Gastroesophageal sphincter (tissue), 4 donors: ENCODE results near the gene HMHB1. TPM values are rescaled to one million over a fixed set of nuclear protein-coding genes. Genes with fewer than 3 reads are reported as not detected.

Experiments
- ATAC-seq: fragments of 150-250 bp; one replicate; pipeline ENCODE4 v1.9.1; 2016; ENCODE audit warnings: mild to moderate bottlenecking, moderate library complexity
- H3K27ac ChIP-seq, 4 donors: fragments of 200-600 bp; sonication (generic) in 3 of 4; 1 replicate in 3 of 4; 2 replicates in 1 of 4; pipeline ENCODE4 v1.5.1; 2016 to 2019
- H3K27me3 ChIP-seq: fragments of 200-600 bp; sonication (generic); one replicate; pipeline ENCODE4 v1.5.1; 2019
- H3K36me3 ChIP-seq, 2 donors: fragments of 200-600 bp; sonication (generic); one replicate each; pipeline ENCODE4 v1.5.1; 2019; ENCODE audit warnings: control low read depth in 1 of 2
- H3K4me1 ChIP-seq, 3 donors: fragments of 200-600 bp; sonication (generic); 1 replicate in 2 of 3; 2 replicates in 1 of 3; pipeline ENCODE4 v1.5.1; 2016 to 2019; ENCODE audit warnings: control low read depth in 2 of 3
- H3K4me3 ChIP-seq, 2 donors: fragments of 200-600 bp; sonication (generic); one replicate each; pipeline ENCODE4 v1.5.1; 2019; ENCODE audit warnings: mild to moderate bottlenecking in 1 of 2, moderate library complexity in 1 of 2
- H3K9me3 ChIP-seq, 3 donors: fragments of 200-600 bp; sonication (generic); one replicate each; pipeline ENCODE4 v1.5.1; 2017 to 2019; ENCODE audit warnings: control low read depth in 2 of 3
- CTCF ChIP-seq, 4 experiments: fragments of 200-600 bp in 2 of 4; fragments of 450-650 bp in 2 of 4; sonication (generic) in 1 of 4; IDR thresholded peaks; one replicate each; pipeline ENCODE4 v1.5.1; 2017 to 2019; ENCODE audit warnings: antibody characterized with exemption in 4 of 4, mild to moderate bottlenecking in 2 of 4, moderate library complexity in 2 of 4
- EP300 ChIP-seq: sonication (generic); formaldehyde crosslinking; IDR thresholded peaks from one replicate; pipeline ENCODE4 v1.6.1; 2017; ENCODE audit warnings: antibody characterized with exemption, mild to moderate bottlenecking
- POLR2A ChIP-seq, 2 donors: fragments of 450-650 bp; IDR thresholded peaks; one replicate each; pipeline ENCODE4 v1.6.1; 2017; ENCODE audit warnings: antibody characterized with exemption in 2 of 2, mild to moderate bottlenecking in 2 of 2, moderate library complexity in 1 of 2
- POLR2AphosphoS5 ChIP-seq: sonication (generic); formaldehyde crosslinking; IDR thresholded peaks from one replicate; pipeline ENCODE4 v1.6.1; 2017; ENCODE audit warnings: antibody characterized with exemption
- WGBS, 2 donors: methylation state at CpG; one replicate each; pipeline ENCODE4 v1.1.5; 2018; ENCODE audit warnings: low coverage in 1 of 2; 5-methylcytosine and 5-hydroxymethylcytosine counted together
- total RNA-seq, 4 donors: library from RNA; depleted of rRNA; stranded (reverse); fragments of >200 nt; gene quantifications; one replicate each; pipeline ENCODE4 v1.1.0, GENCODE V29; 2016

The HMHB1 gene
- total RNA-seq, 4 donors from 2014 or later, result not detected

GRCh38 chr5:143770450-143770849 is 41.5 kb upstream of the HMHB1 start:
- H3K27ac ChIP-seq, result no peak overlapping the region
- no peaks in the 10 kb centered on the region for H3K9me3 ChIP-seq
- no peak for ATAC-seq
- H3K4me3 ChIP-seq, result no peak overlapping the region
- no peaks in the 10 kb centered on the region for H3K27me3 ChIP-seq
- 87 to 100% methylated on average over 3 of the region's 3 CpGs for WGBS, 2 donors
- TF ChIP-seq EP300 (no peak), CTCF (IDR thresholded peaks at IDR 0.05) (no peak), POLR2A (IDR thresholded peaks at IDR 0.05) (no peak), POLR2AphosphoS5 (no peak)
- H3K4me1 ChIP-seq, result peaks cover 10 to 49% (median 12%) of the 10 kb centered on the region in 3 donors
- no peaks in the 10 kb centered on the region for H3K36me3 ChIP-seq

- no peak for TF ChIP-seq EP300
- no peak for TF ChIP-seq POLR2A (IDR thresholded peaks at IDR 0.05)
- no peak for TF ChIP-seq CTCF (IDR thresholded peaks at IDR 0.05)
- no peak for TF ChIP-seq POLR2AphosphoS5
- WGBS, 2 donors, result 2 to 14% methylated on average over 4 of the region's 4 CpGs
- Histone ChIP-seq H3K4me3 (no peak overlapping the region), H3K27me3 (no peaks in the 10 kb centered on the region), H3K9me3 (no peaks in the 10 kb centered on the region), H3K27ac (peak overlapping the region in 2 of 4 donors; percentile 8 to 55), H3K4me1 (peaks cover 10 to 49% (median 12%) of the 10 kb centered on the region in 3 donors), H3K36me3 (no peaks in the 10 kb centered on the region)
- ATAC-seq, result no peak
These were observed 40.8 kb upstream of the HMHB1 start for GRCh38 chr5:143771189-143771588.

- Histone ChIP-seq H3K36me3 (no peaks in the 10 kb centered on the region), H3K27ac (peak overlapping the region in 1 of 4 donors; percentile 8), H3K27me3 (no peaks in the 10 kb centered on the region), H3K9me3 (no peaks in the 10 kb centered on the region), H3K4me1 (peaks cover 10 to 49% (median 12%) of the 10 kb centered on the region in 3 donors), H3K4me3 (no peak overlapping the region)
- ATAC-seq, result no peak
- WGBS, 2 donors, result 100% methylated on average over 1 of the region's 2 CpGs; no CpG with 5 or more reads in 1 of the 2 donors
- TF ChIP-seq EP300 (no peak), POLR2AphosphoS5 (no peak), POLR2A (IDR thresholded peaks at IDR 0.05) (no peak), CTCF (IDR thresholded peaks at IDR 0.05) (no peak)
These were observed 40.4 kb upstream of the HMHB1 start for GRCh38 chr5:143771602-143772001.

GRCh38 chr5:143772621-143773020 is 39.3 kb upstream of the HMHB1 start:
- ATAC-seq, result no peak
- H3K9me3 ChIP-seq, result no peaks in the 10 kb centered on the region
- H3K27ac ChIP-seq, result no peak overlapping the region
- no peak for TF ChIP-seq EP300
- no peak for TF ChIP-seq POLR2A (IDR thresholded peaks at IDR 0.05)
- no peak for TF ChIP-seq POLR2AphosphoS5
- no peak for TF ChIP-seq CTCF (IDR thresholded peaks at IDR 0.05)
- no peaks in the 10 kb centered on the region for H3K36me3 ChIP-seq
- peaks cover 10 to 42% (median 12%) of the 10 kb centered on the region in 3 donors for H3K4me1 ChIP-seq
- no peaks in the 10 kb centered on the region for H3K27me3 ChIP-seq
- H3K4me3 ChIP-seq, result no peak overlapping the region
- 60% methylated on average over 1 of the region's 1 CpG; no CpG with 5 or more reads in 1 of the 2 donors for WGBS, 2 donors

GRCh38 chr5:143775258-143775657 is 36.7 kb upstream of the HMHB1 start:
- no peak overlapping the region for H3K4me3 ChIP-seq
- peaks cover 5 to 19% (median 10%) of the 10 kb centered on the region in 3 donors for H3K4me1 ChIP-seq
- TF ChIP-seq CTCF (IDR thresholded peaks at IDR 0.05), result no peak
- no peak for TF ChIP-seq EP300
- TF ChIP-seq POLR2A (IDR thresholded peaks at IDR 0.05), result no peak
- no peak for TF ChIP-seq POLR2AphosphoS5
- H3K36me3 ChIP-seq, result no peaks in the 10 kb centered on the region
- no peaks in the 10 kb centered on the region for H3K27me3 ChIP-seq
- no peak for ATAC-seq
- no peaks in the 10 kb centered on the region for H3K9me3 ChIP-seq
- no peak overlapping the region for H3K27ac ChIP-seq
- 73 to 89% methylated on average over 2 of the region's 2 CpGs for WGBS, 2 donors
